ENCODE results near the gene MAP3K1. TPM values are rescaled to one million over a fixed set of nuclear protein-coding genes. Genes with fewer than 3 reads are reported as not detected.

Gene MAP3K1
- total and polyA plus RNA-seq, 7 donors, result 3.0 to 12.5 (median 8.4) TPM

DNA sequence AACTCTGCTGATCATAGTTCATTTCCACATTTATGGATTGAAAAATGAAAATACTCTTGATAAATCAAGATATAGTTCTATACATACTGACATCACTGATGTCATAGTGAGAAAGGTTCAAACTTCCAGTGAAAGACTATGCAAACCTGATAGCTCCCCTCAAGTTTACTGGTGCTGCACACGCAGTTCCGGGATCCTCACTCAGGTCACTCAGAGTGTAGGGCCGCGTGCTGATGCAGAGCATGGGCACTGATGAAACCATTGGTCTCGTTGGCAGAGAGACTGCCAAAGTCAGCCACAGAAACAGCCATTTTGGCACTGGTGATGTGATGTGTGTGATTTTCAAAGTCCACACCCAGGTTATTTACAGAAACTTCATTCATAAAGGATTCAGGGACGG, 107.6 kb downstream of the MAP3K1 start:
- Histone ChIP-seq H3K27me3 (no peaks in the 10 kb centered on the region), H3K4me3 (no peak overlapping the region), H3K4me1 (no peaks in the 10 kb centered on the region), H3K36me3 (peaks cover 7 to 70% (median 18%) of the 10 kb centered on the region in 4 donors), H3K27ac (no peak overlapping the region), H3K9me3 (no peaks in the 10 kb centered on the region)
- intact Hi-C loops (cut with DNase I), result no loop called here
- TF ChIP-seq POLR2AphosphoS5 (IDR thresholded peaks at IDR 0.05) (no peak), EP300 (IDR thresholded peaks at IDR 0.05) (no peak), POLR2A (IDR thresholded peaks at IDR 0.05) (no peak)
- TF ChIP-seq, protein P1, sequence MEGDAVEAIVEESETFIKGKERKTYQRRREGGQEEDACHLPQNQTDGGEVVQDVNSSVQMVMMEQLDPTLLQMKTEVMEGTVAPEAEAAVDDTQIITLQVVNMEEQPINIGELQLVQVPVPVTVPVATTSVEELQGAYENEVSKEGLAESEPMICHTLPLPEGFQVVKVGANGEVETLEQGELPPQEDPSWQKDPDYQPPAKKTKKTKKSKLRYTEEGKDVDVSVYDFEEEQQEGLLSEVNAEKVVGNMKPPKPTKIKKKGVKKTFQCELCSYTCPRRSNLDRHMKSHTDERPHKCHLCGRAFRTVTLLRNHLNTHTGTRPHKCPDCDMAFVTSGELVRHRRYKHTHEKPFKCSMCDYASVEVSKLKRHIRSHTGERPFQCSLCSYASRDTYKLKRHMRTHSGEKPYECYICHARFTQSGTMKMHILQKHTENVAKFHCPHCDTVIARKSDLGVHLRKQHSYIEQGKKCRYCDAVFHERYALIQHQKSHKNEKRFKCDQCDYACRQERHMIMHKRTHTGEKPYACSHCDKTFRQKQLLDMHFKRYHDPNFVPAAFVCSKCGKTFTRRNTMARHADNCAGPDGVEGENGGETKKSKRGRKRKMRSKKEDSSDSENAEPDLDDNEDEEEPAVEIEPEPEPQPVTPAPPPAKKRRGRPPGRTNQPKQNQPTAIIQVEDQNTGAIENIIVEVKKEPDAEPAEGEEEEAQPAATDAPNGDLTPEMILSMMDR (IDR thresholded peaks at IDR 0.05), result no peak
- DNase-seq, result no peak
- WGBS, 2 donors, result 97% methylated on average over 6 of the region's 6 CpGs

DNA sequence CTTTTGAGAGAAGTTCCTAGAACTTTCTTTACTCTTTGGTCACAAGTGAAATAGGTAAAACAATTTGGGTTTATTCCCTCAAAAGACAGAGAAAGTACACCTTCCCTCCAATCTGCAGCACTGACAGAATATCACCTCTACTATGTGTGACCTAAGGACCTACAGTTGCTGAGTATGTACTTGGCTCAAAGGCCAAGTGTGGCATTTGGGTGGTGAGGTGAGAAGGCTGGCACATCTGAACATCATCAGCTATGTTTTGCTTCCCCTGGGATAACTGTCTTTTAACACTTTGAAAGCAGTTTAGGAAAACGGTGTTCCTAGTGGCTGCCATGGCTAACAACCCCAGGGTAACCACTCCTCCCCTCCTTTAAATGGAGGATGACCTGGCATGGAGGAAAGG, 119.0 kb downstream of the MAP3K1 start:
- Histone ChIP-seq H3K4me3 (no peak overlapping the region), H3K27ac (no peak overlapping the region), H3K4me1 (no peaks in the 10 kb centered on the region), H3K9me3 (no peaks in the 10 kb centered on the region), H3K36me3 (peaks cover 9 to 97% (median 49%) of the 10 kb centered on the region in 4 donors), H3K27me3 (no peaks in the 10 kb centered on the region)
- TF ChIP-seq POLR2AphosphoS5 (IDR thresholded peaks at IDR 0.05), result no peak
- intact Hi-C loops (cut with DNase I), result no loop called here
- WGBS, 2 donors, result 78 to 85% methylated on average over 1 of the region's 1 CpG
- no peak for DNase-seq

DNA sequence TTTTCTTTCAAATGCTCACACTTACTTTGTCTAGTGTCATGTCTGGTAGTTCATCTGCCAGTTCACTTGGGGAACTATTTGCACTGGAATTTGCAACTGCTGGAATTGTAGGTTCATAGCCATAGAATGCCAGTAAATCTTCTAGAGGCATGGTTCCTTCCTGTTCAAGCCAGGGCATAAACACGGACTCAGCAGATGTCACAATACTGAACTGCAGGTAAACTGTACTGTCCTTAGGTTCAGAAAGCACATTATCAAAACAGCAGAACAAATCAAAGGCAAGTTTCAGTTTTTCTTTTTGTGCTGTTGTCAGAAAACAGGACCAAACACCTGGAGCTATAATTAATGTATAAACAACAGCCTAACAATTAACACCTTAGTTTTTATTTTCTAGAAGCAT, 123.5 kb downstream of the MAP3K1 start:
- H3K4me1 ChIP-seq, result no peaks in the 10 kb centered on the region
- H3K27me3 ChIP-seq, result no peaks in the 10 kb centered on the region
- WGBS, 2 donors, result 76% methylated on average over 1 of the region's 1 CpG
- H3K9me3 ChIP-seq, result no peaks in the 10 kb centered on the region
- no peak overlapping the region for H3K4me3 ChIP-seq
- H3K27ac ChIP-seq, result no peak overlapping the region
- no peak for DNase-seq
- H3K36me3 ChIP-seq, result peaks cover 13 to 99% (median 36%) of the 10 kb centered on the region in 4 donors
- TF ChIP-seq POLR2A (IDR thresholded peaks at IDR 0.05) (no peak), EP300 (IDR thresholded peaks at IDR 0.05) (no peak), POLR2AphosphoS5 (IDR thresholded peaks at IDR 0.05) (no peak)
- TF ChIP-seq, protein P1 (IDR thresholded peaks at IDR 0.05), result no peak
- intact Hi-C loops (cut with DNase I), result no loop called here

DNA sequence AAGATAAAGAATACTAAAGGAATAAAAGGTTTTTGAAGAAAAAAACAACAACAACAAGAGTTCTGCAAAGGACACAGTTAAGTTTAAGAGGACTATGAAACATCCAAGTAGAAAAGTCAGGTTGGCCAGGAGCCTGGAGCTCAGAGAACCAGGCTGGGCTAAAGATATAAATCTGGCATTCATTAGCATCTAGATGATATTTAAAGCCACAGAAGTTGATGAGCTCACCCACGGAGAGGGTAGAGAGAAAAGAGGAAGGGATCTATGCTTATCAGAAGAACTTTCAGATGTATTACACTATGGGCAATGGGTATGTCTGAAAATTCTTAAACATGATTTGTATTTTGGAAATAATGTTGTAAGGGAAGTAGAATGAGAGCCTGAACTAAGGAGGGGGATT, 126.6 kb downstream of the MAP3K1 start:
- no peak overlapping the region for H3K27ac ChIP-seq
- H3K4me1 ChIP-seq, result no peaks in the 10 kb centered on the region
- intact Hi-C loops (cut with DNase I), result no loop called here
- TF ChIP-seq POLR2AphosphoS5 (IDR thresholded peaks at IDR 0.05) (no peak), POLR2A (IDR thresholded peaks at IDR 0.05) (no peak), EP300 (IDR thresholded peaks at IDR 0.05) (no peak)
- H3K27me3 ChIP-seq, result no peaks in the 10 kb centered on the region
- no peaks in the 10 kb centered on the region for H3K9me3 ChIP-seq
- 62 to 75% methylated on average over 1 of the region's 1 CpG for WGBS, 2 donors
- H3K36me3 ChIP-seq, result peaks cover 4 to 97% (median 21%) of the 10 kb centered on the region in 4 donors
- H3K4me3 ChIP-seq, result no peak overlapping the region
- no peak for DNase-seq

Other genes starting within 250 kb of the MAP3K1 start
- 10 to 100 TPM in 3 of 4 donors, 1 to 10 TPM in 1; 6.6 to 30.7 (median 19.4) TPM for gene SETD9, start 94.0 kb downstream of the MAP3K1 start, total RNA-seq
- 10 to 100 TPM in 2 of 3 donors, 1 to 10 TPM in 1; 8.4 to 34.2 (median 26.1) TPM for gene SETD9, start 94.0 kb downstream of the MAP3K1 start, polyA plus RNA-seq
- 10 to 100 TPM; 12.5 to 46.4 (median 21.7) TPM for gene MIER3, start 136.6 kb downstream of the MAP3K1 start, total RNA-seq
- 10 to 100 TPM; 20.4 to 68.9 (median 39.0) TPM for gene MIER3, start 136.6 kb downstream of the MAP3K1 start, polyA plus RNA-seq